ENCODE results near the gene WDR26.

Gene WDR26

GRCh38 chr1:224454402-224455055 is 19.9 kb upstream of the WDR26 start:
- Histone ChIP-seq H3K36me3 (peaks cover 0 to 6% (median 0%) of the 10 kb centered on the region in 3 donors), H3K27me3 (no peaks in the 10 kb centered on the region), H3K4me3 (no peak overlapping the region), H3K4me1 (peaks cover 0 to 12% (median 10%) of the 10 kb centered on the region in 4 donors), H3K9me3 (no peaks in the 10 kb centered on the region), H3K27ac (no peak overlapping the region)
- TF ChIP-seq CTCF (IDR thresholded peaks at IDR 0.05) = no peak
- intact Hi-C loops (cut with DNase I; ENCODE audit: low total_unique reads) = loop anchor here (5.0 to 10.0 kb wide), 2 partner anchors 100 to 337 kb away; partner anchors contain the start of gene CNIH4
- no peak for DNase-seq

- H3K9me3 ChIP-seq = no peaks in the 10 kb centered on the region
- H3K27ac ChIP-seq = no peak overlapping the region
- peaks cover 0 to 10% (median 8%) of the 10 kb centered on the region in 4 donors for H3K4me1 ChIP-seq
- DNase-seq = no peak
- H3K4me3 ChIP-seq = no peak overlapping the region
- H3K27me3 ChIP-seq = no peaks in the 10 kb centered on the region
- no peak for TF ChIP-seq CTCF (IDR thresholded peaks at IDR 0.05)
- peaks cover 0 to 6% (median 0%) of the 10 kb centered on the region in 3 donors for H3K36me3 ChIP-seq
- intact Hi-C loops (cut with DNase I; ENCODE audit: low total_unique reads) = loop anchor here (10.0 kb wide), 1 partner anchor 96 kb away; the partner anchor contains the start of gene CNIH4
Observed at GRCh38 chr1:224450561-224451350, 16.2 kb upstream of the WDR26 start.

- TF ChIP-seq CTCF (IDR thresholded peaks at IDR 0.05) = no peak
- DNase-seq = no peak
Observed at GRCh38 chr1:224450159-224450558, 15.6 kb upstream of the WDR26 start.

GRCh38 chr1:224448453-224449017 is 13.9 kb upstream of the WDR26 start:
- intact Hi-C loops (cut with DNase I; ENCODE audit: low total_unique reads) = no loop called here
- TF ChIP-seq CTCF (IDR thresholded peaks at IDR 0.05) = no peak
- Histone ChIP-seq H3K36me3 (no peaks in the 10 kb centered on the region), H3K27ac (no peak overlapping the region), H3K9me3 (no peaks in the 10 kb centered on the region), H3K4me1 (peaks cover 0 to 10% (median 8%) of the 10 kb centered on the region in 4 donors), H3K4me3 (no peak overlapping the region), H3K27me3 (no peaks in the 10 kb centered on the region)
- DNase-seq = no peak

More at GRCh38 chr1:224450159-224450558, 15.6 kb upstream of the WDR26 start:
- H3K27ac ChIP-seq = no peak overlapping the region
- no peaks in the 10 kb centered on the region for H3K27me3 ChIP-seq
- H3K4me1 ChIP-seq = peaks cover 0 to 10% (median 8%) of the 10 kb centered on the region in 4 donors
- intact Hi-C loops (cut with DNase I; ENCODE audit: low total_unique reads) = loop anchor here (10.0 kb wide), 1 partner anchor 95 kb away; the partner anchor contains the start of gene CNIH4
- no peaks in the 10 kb centered on the region for H3K9me3 ChIP-seq
- no peak overlapping the region for H3K4me3 ChIP-seq
- peaks cover 0 to 6% (median 0%) of the 10 kb centered on the region in 3 donors for H3K36me3 ChIP-seq

GRCh38 chr1:224447971-224448370 is 13.4 kb upstream of the WDR26 start:
- intact Hi-C loops (cut with DNase I; ENCODE audit: low total_unique reads) = no loop called here
- H3K27ac ChIP-seq = no peak overlapping the region
- no peak overlapping the region for H3K4me3 ChIP-seq
- H3K4me1 ChIP-seq = peaks cover 0 to 10% (median 8%) of the 10 kb centered on the region in 4 donors
- H3K27me3 ChIP-seq = no peaks in the 10 kb centered on the region
- TF ChIP-seq CTCF (IDR thresholded peaks at IDR 0.05) = no peak
- DNase-seq = no peak
- no peaks in the 10 kb centered on the region for H3K9me3 ChIP-seq
- H3K36me3 ChIP-seq = peaks cover 0 to 4% (median 0%) of the 10 kb centered on the region in 3 donors
